ENCODE data around the gene B2M. TPM values are rescaled to one million over a fixed set of nuclear protein-coding genes. Genes with fewer than 3 reads are reported as not detected.
"Not testable (repeated sequence)": the region's sequence is repeated elsewhere in the genome, so short reads cannot be mapped to it uniquely, and the experiment has no call there.

The B2M gene
- total RNA-seq, 1 experiment from 2014 or later = 5,459 TPM

DNA sequence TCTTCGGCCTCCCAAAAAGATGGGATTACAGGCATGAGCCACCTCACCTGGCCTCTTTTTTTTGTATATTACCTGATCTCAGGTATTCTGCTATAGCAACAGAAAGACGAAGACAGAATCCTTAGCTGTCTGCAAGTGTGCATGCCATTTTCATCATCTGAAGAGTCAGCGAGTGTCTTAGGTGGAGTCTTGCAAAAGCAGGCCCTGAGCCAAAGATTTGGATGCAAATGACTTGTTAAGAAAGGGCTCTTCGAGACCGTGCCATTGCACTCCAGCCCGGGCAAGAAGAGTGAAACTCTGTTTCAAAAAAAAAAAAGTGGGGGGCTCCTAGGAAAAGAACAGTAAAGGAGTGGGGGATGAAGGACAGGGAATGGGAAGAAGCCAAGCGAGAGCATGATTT lies 14.8 kb downstream of the B2M start:
- DNase-seq (ENCODE audit: low spot score) = no peak

DNA sequence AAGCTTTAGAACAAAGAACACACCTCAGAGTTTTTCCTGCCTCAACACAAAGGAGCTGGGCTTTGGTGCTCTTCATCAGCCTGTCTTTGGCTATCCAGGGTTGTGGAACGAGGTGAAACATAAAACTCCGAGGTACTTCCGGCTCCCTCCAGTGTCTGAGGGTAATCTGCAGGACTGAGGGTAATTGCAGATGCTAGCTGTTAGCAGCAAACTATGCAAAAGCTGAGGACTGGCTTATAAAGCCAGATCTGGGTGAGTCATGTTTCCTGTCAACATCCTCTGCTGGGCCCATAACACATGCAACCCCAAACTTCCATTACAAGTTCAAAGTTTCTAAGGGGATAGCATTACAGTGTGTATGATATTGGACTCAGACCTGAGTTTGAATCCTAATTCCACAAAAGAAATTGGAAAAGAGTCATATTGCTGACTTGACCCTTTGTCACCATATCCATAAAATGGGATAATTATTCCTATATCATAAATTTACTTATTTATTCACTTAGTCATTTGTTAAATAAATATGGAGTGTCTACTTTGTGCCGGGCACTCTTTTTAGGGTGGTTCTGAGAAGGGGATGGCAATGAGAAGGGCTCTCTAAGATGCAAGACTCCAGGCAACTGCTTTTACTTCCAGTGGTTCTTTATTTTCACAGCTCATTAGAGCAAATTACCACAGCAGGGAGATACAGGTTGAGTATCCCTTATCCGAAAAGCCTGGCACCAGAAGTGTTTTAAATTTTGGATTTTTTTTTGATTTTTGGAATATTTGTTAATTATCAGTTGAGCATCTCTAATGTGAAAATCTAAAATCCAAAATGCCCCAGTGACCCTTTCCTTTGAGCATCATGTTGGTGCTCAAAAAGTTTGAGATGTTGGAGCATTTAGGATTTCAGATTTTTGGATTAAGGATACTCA lies 15.5 kb downstream of the B2M start:
- peak; percentile 96 for DNase-seq (ENCODE audit: low spot score)

DNA sequence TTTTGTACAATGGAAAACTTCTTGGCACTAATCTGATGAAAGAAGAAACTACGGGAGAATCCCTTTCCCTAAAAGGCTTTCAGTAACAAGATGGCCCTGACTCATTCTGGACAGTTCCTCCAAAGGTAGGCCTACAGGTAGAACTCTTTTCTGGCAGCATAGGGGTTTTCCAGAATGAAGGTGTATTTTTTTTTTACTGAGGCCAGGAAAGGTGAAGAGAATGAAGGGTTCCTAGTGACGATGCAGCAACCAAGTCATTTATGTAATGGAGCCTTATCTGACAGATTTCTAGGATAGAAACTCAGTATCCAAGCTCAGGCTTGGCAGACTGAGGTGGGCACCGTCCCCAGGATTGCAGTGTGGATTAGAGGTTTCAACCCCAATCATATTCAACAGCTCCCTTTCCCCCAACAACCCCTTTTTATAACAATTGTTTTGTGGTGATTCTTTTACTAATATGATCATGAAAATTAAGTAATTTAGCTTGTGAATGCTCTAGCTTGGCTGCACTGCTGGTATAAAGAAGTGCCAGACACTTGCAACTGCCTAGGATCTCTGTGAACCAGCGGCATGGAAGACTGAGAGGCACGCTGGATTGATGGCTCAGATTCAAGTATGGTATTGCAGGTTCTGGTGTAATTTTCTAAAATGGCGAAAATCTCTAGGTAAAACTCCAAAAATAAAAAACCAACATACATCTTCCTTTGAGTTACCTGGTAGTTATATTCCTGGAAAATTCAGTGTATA lies 16.3 kb downstream of the B2M start:
- no peak for DNase-seq (ENCODE audit: low spot score)

DNA sequence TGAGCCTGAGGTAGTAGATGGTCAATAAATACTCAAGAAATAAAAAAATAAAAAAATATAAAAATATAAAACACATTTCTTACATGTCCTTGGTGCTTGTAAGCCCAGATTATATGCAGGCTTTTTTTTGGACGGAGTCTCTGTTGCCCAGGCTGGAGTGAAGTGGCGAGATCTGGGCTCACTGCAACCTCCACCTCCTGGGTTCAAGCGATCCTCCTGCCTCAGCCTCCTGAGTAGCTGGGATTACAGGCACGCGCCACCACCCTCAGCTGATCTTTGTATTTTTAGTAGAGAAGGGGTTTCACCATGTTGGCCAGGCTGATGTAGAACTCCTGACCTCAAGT lies 16.9 kb downstream of the B2M start:
- not testable (repeated sequence) for DNase-seq (ENCODE audit: low spot score)

DNA sequence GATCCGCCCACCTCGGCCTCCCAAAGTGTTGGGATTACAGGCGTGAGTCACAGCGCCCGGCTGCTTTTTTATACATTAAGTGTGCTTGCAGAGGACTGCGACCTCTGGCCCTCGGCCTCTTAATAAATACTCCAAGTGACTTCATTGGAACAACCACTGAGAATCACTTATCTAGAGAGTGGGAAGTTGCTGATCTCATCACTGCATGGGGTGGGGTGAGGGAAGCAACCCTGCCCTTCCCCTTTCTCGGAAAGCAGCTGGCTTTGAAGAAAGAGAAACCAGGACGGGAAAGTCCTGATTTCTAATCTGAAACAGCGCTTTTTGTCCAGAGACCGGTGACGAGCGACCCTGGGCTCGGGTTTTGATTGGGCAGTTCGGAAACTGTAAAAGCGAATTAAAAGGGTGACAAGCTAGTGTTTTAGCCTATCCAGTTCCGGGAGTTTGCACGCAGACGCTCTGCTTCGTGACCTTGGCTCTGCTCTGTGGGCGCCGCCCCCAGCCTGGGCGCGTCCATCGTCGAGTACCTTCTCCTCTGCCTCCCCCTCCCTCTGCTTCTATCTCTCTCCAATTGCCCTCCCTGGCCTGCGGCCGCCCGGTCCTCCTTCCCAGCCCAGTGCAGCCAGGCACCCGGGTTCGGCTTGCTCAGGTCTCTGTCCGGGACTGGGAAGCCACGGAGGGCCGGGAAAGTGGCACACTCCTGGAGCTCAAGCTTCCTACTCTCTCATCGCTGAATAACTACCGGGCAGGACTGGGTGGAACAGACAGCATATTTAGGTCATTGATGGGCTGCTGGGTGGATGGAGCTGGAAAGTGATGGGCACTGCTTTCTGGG lies 17.5 kb downstream of the B2M start:
- peak; percentile 98 for DNase-seq (ENCODE audit: low spot score)

DNA sequence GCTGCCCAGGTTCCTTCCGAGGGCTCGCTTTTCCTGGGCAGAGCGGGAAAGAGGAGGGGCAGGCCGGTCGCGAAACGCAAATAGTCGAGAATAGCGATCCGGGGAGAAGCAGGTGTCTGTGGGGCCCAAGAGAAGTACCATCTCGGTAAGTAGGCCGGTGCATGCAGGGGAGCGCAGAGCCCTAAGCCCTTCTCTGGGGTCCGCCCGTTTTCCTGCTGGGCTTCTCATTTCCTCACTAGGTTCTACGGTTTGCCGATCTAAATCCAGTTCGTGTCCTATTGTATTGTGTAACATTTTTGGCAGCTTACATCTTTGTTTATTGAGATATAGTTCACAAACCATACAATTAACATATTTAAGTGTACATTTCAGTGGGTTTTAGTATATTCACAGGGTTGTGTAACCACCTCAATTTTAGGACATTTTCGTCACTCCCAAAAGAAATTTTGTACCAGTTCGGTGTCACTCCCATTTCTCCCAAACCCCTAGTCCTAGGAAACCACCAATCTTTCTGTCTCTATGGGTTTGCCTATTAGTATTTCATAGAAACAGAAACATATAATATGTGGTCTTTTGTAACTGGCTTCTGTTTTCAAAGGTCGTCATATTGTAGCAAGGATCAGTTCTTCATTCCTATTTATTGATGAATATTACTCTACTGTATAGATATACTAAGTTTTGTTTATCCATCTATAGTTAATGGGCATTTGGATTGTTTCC lies 18.3 kb downstream of the B2M start:
- no peak for DNase-seq (ENCODE audit: low spot score)

DNA sequence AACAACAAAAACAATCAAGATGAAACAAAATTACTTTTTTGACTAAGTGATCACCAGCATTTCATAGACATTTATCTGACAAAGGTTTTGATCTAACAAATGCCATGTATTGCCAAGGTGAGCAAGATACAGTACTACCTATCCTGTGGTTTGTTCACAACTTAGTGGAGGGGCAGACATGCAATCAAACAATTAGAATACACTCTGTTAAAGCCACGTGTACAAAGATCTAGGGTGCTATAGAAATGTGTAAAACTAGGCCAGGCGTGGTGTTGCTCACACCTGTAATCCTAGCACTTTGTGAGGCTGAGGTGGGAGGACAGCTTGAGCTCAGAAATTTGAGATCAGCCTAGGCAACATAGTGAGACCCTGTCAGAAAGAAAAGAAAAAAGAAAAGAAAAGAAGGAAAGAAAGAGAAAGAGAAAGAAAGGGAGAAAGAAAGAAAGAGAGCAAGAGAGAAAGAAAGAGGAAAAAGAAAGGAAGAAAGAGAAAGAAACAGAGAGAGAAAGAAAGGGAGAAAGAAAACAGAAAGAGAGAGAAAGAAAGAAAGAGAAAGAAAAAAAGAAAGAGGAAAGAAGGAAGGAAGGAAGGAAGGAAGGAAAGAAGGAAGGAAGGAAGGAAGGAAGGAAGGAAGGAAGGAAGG lies 23.6 kb downstream of the B2M start:
- no peak for DNase-seq (ENCODE audit: low spot score)

DNA sequence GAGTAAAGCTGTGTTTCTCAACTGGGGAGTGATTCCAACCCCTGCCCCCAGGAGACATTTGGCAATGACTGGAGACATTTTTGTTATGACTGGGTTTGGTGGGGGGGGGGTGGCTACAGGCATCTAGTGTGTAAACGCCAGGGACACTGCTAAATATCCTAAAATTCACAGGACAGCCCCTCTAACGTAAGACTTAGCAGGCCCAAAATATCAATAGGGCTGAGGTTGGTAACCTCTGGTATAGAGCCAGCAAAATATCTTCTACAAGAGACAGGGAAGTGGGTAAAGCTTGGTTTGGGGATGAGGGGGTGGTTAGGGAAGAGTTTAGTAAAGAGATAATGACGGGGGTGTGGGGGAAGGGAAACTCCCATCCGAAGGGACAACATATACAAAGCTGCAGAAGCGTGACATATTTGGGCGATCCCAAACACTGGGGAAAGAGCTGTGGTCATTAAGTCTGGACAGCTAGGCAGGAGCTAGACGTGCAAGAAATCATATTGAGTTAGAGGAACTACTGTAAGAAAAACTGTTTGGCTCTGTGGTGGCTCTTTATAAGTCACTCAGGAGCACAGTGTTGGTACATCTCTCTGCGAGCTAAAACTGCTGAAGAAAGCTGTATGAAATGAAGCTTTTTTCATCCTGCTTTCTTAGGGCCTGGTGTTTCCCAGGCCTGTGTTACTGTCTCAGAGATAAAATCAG lies 24.3 kb downstream of the B2M start:
- DNase-seq (ENCODE audit: low spot score) = no peak

DNA sequence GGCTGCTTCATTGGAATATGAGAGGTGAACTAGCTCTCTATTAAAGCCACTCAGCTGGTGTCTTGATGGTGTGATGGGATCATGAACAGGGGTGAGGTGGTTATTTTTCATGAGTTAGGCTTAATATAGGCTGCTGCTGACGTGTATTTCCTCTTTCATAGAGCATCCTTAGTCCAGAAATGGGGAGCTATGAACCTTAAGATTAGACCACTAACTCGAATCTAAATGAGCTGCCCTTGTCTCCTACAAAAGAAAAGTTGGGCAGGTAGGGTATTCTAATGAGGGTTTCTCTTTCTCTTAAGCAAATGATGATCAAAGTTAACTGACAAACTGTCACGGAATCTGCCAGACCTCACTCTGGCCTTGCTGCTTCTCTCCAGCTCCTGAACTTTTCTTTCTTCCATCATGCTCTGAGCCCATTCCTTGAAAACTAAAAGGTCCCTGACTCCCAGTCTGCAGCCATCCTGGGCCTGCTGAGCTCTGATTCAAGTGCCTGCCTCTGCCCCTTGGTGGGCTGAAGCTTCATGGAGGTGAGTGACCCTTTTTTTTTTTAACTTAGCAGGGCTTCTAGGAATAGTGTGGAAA lies 25.0 kb downstream of the B2M start, which contains the start of gene TRIM69:
TSS of gene TRIM69 (plus strand) at position 348 of the 585 bp plus-strand sequence. CDS start at position 525, 177 bp downstream.
- no peak for DNase-seq (ENCODE audit: low spot score)

DNA sequence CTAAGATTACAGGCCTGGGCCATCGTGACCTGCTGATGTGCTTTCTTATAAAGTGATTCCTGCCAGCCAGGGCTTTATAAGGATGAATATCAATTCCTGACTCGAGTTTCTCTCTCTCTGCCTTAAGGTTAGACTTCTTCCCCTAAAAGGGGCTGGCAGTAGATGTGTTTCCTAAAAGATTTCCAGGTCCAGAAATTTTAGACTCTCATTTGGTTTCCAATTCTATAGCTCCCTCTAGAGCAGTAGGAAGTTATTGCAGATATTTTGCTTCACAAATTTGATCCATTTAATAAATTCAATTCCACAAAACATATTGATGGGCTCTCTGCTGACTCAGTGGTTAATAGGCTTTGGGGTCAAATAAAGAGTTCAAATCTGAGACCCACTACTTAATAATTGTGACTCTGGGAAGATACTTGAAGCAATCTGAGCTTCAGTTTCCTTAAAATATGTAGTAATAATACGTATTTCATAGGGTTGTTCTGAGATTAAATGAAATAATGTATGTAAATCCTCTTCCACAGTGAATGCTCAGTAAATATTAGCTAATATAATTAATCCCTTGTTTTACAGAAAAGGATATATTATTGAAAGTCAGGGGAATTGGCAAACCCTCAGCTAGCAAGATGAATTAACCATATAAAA lies 27.1 kb downstream of the B2M start:
- peak; percentile 21 for DNase-seq (ENCODE audit: low spot score)

DNA sequence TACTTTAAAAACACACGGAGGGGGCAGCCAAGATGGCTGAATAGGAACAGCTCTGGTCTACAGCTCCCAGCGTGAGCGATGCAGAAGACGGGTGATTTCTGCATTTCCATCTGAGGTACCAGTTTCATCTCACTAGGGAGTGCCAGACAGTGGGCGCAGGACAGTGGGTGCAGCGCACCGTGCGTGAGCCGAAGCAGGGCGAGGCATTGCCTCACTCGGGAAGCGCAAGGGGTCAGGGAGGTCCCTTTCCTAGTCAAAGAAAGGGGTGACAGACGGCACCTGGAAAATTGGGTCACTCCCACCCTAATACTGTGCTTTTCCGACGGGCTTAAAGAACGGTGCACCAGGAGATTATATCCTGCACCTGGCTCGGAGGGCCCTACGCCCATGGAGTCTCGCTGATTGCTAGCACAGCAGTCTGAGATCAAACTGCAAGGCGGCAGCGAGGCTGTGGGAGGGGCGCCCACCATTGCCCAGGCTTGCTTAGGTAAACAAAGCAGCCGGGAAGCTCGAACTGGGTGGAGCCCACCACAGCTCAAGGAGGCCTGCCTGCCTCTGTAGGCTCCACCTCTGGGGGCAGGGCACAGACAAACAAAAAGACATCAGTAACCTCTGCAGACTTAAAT lies 28.0 kb downstream of the B2M start:
- DNase-seq (ENCODE audit: low spot score) = not testable (repeated sequence)

DNA sequence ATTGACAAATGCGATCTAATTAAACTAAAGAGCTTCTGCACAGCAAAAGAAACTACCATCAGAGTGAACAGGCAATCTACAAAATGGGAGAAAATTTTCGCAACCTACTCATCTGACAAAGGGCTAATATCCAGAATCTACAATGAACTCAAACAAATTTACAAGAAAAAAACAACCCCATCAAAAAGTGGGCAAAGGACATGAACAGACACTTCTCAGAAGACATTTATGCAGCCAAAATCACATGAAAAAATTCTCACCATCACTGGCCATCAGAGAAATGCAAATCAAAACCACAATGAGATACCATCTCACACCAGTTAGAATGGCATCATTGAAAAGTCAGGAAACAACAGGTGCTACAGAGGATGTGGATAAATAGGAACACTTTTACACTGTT lies 32.1 kb downstream of the B2M start:
- DNase-seq (ENCODE audit: low spot score) = not testable (repeated sequence)

DNA sequence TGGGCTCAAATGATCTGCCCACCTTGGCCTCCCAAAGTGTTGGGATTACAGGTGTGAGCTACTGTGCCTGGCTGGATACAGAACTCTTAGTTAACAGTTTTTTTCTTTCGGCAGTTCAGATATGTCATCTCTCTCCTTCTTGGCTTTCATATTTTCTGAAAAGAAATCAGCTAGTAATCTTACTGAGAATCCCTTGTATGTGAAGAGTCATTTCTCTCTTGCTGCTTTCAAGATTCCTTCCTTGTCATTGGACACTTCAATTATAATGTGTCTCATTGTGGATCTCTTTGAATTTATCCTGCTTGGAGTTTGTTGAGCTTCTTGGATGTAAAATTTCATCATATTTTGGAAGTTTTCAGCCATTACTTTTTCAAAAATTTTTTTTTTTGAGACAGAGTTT lies 42.0 kb downstream of the B2M start:
- no peak for DNase-seq (ENCODE audit: low spot score)

DNA sequence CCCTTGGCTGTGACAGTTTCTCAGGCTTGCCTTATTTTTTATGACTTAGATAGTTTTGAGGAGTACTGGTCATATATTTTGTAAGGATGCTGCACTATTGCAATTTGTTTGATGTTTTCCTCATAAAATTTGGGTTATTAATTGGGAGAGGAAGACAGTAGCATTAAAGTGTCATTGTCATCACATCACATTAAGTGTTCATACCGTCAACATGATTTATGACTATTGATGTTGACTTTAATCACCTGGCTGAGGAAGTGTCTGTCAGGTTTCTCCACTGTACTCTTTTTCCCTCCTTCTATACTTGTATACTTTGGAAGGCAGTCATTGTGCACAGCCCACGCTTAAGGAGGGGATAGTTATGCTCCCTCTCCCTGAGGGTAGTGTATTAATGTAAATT lies 51.9 kb downstream of the B2M start:
- DNase-seq (ENCODE audit: low spot score) = no peak

DNA sequence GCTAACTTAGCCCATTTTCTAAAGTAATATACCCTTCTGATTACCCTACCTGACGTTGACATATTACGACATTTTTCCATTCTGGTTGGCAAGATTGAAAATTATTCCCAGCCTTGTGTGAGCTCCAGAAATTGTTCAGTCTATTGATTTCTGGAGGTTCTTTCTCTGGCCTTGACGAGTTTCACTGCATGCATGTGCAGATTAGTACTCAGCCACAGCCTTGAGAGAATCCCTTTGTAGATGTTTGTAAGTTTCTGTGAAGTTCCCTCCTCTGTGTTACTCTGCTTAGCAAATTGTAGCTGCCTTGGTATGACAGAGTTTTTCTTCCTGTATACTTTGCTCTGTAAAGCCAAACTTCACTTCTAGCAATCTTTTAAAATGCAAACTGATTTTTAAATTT lies 52.5 kb downstream of the B2M start:
- DNase-seq (ENCODE audit: low spot score) = no peak

DNA sequence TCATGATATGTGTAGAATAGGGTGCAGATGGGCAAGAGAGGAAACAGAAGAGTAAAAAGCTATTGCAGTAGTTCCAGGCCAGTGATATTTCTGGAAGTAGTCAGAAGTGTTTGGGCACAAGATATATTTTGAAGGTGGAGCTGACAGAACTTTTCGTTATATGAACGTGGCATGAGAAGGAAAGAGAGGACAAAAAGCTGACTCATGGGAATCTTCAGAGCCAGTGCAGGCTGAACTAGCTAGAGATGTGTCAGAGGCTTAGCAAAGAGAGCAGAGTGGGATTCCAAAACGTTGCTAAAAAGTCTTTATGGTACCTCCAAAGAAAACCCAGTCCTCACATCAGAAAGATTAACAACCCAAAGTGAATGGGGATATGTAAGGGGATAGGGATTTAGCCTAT lies 53.7 kb downstream of the B2M start:
- no peak for DNase-seq (ENCODE audit: low spot score)
